ENCODE data around the gene PRKD2. TPM values are rescaled to one million over a fixed set of nuclear protein-coding genes. Genes with fewer than 3 reads are reported as not detected.

The PRKD2 gene
- total and polyA plus RNA-seq, 4 donors = 8.0 to 30.4 (median 24.5) TPM

DNA sequence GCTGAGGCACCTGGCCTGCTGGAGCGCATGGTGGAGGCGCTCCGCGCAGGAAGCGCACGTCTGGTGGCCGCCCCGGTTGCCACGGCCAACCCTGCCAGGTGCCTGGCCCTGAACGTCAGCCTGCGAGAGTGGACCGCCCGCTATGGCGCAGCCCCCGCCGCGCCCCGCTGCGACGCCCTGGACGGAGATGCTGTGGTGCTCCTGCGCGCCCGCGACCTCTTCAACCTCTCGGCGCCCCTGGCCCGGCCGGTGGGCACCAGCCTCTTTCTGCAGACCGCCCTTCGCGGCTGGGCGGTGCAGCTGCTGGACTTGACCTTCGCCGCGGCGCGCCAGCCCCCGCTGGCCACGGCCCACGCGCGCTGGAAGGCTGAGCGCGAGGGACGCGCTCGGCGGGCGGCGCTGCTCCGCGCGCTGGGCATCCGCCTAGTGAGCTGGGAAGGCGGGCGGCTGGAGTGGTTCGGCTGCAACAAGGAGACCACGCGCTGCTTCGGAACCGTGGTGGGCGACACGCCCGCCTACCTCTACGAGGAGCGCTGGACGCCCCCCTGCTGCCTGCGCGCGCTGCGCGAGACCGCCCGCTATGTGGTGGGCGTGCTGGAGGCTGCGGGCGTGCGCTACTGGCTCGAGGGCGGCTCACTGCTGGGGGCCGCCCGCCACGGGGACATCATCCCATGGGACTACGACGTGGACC lies 39.1 kb upstream of the PRKD2 start:
- WGBS (ENCODE audit: insufficient coverage) = 80% methylated on average over 86 of the region's 86 CpGs
- peaks cover 54% of the 10 kb centered on the region for H3K36me3 ChIP-seq (ENCODE audit: control insufficient read depth, insufficient read depth, low read length)
- DNase-seq (ENCODE audit: low read depth in 4 of 6, low spot score in 6 of 6) = no peak
- no peak overlapping the region for H3K4me3 ChIP-seq (ENCODE audit: low read depth, low read length)
- H3K27ac ChIP-seq (ENCODE audit: low read depth, low read length) = no peak overlapping the region
- peaks cover 21% of the 10 kb centered on the region for H3K4me1 ChIP-seq (ENCODE audit: control insufficient read depth, insufficient read depth, low read length)
- H3K27me3 ChIP-seq (ENCODE audit: control insufficient read depth, insufficient read depth, low read length) = no peaks in the 10 kb centered on the region
- no peaks in the 10 kb centered on the region for H3K9me3 ChIP-seq (ENCODE audit: control insufficient read depth, insufficient read depth, low read length)

DNA sequence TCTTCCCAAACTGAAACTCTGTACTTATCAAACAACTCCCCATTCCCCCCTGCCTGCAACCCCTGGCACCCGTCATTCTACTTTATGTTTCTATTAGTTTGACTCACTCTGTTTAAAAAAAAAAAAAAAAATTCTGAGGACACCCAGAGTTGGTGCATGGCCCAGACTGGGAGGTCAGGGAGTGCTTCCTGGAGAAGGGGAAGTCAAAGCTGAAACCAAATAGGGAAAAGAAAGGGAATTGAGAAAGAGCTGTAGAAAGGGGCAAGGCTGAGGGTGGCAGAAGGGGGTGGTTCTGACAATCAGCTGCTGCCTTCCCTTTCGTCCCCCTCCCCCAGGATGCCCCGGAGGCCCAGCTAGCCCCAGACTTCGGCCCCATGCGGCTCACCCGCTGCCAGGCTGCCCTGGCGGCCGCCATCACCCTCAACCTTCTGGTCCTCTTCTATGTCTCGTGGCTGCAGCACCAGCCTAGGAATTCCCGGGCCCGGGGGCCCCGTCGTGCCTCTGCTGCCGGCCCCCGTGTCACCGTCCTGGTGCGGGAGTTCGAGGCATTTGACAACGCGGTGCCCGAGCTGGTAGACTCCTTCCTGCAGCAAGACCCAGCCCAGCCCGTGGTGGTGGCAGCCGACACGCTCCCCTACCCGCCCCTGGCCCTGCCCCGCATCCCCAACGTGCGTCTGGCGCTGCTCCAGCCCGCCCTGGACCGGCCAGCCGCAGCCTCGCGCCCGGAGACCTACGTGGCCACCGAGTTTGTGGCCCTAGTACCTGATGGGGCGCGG lies 38.4 kb upstream of the PRKD2 start:
- Histone ChIP-seq H3K27ac (ENCODE audit: low read depth, low read length) (no peak overlapping the region), H3K4me3 (ENCODE audit: low read depth, low read length) (no peak overlapping the region), H3K27me3 (ENCODE audit: control insufficient read depth, insufficient read depth, low read length) (no peaks in the 10 kb centered on the region), H3K36me3 (ENCODE audit: control insufficient read depth, insufficient read depth, low read length) (peaks cover 61% of the 10 kb centered on the region), H3K4me1 (ENCODE audit: control insufficient read depth, insufficient read depth, low read length) (peaks cover 21% of the 10 kb centered on the region), H3K9me3 (ENCODE audit: control insufficient read depth, insufficient read depth, low read length) (no peaks in the 10 kb centered on the region)
- WGBS (ENCODE audit: insufficient coverage) = 75% methylated on average over 38 of the region's 39 CpGs
- no peak for DNase-seq (ENCODE audit: low read depth in 4 of 6, low spot score in 6 of 6)

DNA sequence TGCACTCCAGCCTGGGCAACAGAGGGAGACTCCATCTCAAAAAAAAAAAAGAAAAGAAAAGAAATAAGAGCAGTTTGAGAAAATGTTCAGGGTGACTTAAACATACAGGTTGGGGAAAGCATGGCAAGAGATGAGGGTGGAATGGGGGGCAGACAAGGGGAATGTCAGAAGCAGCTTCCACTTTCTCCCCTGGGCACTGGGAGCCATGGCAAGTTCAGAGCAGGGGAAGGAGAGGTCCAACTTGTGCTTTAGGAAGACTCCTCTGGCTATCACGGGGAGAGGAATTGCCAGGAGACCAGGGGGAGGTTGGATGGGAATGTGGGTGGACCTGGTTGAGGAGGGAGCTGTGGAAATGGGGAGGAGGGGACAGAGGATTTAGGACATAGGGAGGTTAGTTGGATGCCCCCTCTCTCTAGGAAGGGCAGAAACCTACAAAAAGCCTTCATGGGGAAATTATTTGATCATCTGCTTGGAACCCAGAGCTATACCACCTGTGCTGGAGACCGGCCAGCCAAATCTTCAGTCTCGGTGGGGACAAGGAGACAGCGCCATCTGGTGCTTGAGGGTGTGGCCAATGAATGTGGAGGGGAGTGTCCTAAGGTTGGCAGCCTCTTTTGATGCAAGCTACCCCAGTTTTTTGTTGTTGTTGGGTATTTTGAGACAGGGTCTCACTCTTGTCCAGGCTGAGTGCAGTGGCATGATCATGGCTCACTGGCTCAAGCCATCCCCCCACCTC lies 36.7 kb upstream of the PRKD2 start:
- Histone ChIP-seq H3K4me1 (ENCODE audit: control insufficient read depth, insufficient read depth, low read length) (peaks cover 17% of the 10 kb centered on the region), H3K27me3 (ENCODE audit: control insufficient read depth, insufficient read depth, low read length) (no peaks in the 10 kb centered on the region), H3K36me3 (ENCODE audit: control insufficient read depth, insufficient read depth, low read length) (peaks cover 67% of the 10 kb centered on the region), H3K27ac (ENCODE audit: low read depth, low read length) (no peak overlapping the region), H3K9me3 (ENCODE audit: control insufficient read depth, insufficient read depth, low read length) (no peaks in the 10 kb centered on the region), H3K4me3 (ENCODE audit: low read depth, low read length) (no peak overlapping the region)
- peak in 2 of 6 donors; percentile 63 to 80 for DNase-seq (ENCODE audit: low read depth in 4 of 6, low spot score in 6 of 6)
- WGBS (ENCODE audit: insufficient coverage) = 24% methylated on average over 3 of the region's 4 CpGs

DNA sequence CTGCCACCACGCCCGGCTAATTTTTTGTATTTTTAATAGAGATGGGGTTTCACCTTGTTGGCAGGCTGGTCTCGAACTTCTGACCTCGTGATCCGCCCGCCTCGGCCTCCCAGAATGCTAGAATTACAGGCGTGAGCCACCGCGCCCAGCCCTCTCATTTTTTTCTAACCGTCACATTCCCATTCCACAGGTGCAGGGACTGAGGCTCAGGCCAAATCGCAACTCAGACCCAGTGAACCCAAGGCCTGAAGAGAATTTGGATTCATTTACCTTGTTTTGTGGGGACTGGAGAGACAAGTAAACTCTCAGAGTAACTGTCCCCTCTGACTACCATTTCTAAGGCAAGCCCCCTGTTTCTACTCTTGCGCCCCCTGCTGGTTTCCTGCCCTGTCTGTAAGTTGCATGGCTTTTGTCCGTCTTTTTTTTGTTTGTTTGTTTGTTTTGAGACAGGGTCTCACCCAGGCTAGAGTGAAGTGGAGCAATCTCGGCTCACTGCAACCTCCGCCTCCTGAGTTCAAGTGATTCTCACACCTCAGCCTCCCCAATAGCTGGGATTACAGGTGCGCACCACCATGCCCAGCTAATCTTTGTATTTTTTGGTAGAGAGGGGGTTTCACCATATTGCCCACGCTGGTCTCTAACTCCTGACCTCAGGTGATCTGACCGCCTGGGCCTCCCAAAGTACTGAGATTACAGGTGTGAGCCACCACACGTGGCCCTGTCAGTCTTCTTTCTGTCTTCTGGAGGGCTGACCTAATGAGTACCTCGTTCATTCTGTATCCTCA lies 31.6 kb upstream of the PRKD2 start:
- peak in 2 of 6 donors; percentile 63 to 75 for DNase-seq (ENCODE audit: low read depth in 4 of 6, low spot score in 6 of 6)
- Histone ChIP-seq H3K9me3 (ENCODE audit: control insufficient read depth, insufficient read depth, low read length) (no peaks in the 10 kb centered on the region), H3K27ac (ENCODE audit: low read depth, low read length) (no peak overlapping the region), H3K27me3 (ENCODE audit: control insufficient read depth, insufficient read depth, low read length) (no peaks in the 10 kb centered on the region), H3K4me1 (ENCODE audit: control insufficient read depth, insufficient read depth, low read length) (peaks cover 26% of the 10 kb centered on the region), H3K36me3 (ENCODE audit: control insufficient read depth, insufficient read depth, low read length) (peaks cover 35% of the 10 kb centered on the region), H3K4me3 (ENCODE audit: low read depth, low read length) (no peak overlapping the region)
- 98% methylated on average over 10 of the region's 21 CpGs for WGBS (ENCODE audit: insufficient coverage)

DNA sequence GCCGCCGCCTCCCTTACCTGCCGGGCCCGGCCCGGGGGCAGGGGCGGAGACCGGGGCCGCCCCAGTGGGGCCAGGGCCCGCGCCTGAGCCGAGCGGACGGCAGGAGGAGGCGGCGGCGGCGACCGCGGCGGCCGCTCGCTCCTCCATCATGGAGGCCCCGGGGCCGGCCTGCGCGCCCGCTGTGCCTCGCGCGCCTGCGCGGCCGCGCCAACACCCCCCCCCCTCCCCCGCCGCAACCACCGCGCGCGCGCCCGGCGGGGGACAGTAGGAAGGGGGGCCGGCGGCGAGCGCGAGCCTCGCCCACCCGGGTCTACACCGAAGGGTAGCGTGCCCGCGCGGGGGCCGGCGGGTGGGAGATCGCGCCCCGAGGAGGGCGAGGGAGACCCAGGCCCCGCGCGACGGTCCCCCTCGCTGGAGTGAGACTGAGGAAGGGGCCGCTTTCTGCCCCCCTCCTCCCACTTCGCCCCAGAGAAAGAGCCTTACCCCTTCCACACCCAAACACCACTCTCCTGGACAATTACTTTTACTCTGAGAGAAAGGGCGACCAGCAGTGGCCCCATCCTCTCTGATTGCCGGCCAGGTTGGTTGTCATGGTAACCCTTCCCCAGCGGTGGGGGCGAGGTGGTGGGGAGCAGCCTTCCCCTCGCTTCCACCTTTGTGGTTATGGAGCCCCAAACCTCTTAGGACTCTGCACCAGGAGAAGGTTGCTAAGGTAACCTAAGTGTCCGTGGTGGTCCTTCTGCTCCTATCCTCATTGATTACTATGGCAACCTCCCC lies 29.6 kb upstream of the PRKD2 start, which contains the start of gene STRN4:
Gene STRN4 (minus strand): TSS at position 170 of the 777 bp plus-strand sequence. CDS start 20 bp downstream, at position 150.
- peaks cover 33% of the 10 kb centered on the region for H3K4me1 ChIP-seq (ENCODE audit: control insufficient read depth, insufficient read depth, low read length)
- no peaks in the 10 kb centered on the region for H3K27me3 ChIP-seq (ENCODE audit: control insufficient read depth, insufficient read depth, low read length)
- WGBS (ENCODE audit: insufficient coverage) = under 1% methylated on average over 31 of the region's 74 CpGs
- DNase-seq (ENCODE audit: low read depth in 4 of 6, low spot score in 6 of 6) = peak in 5 of 6 donors; percentile 36 to 94 (median 73)
- H3K36me3 ChIP-seq (ENCODE audit: control insufficient read depth, insufficient read depth, low read length) = peaks cover 31% of the 10 kb centered on the region
- peak within 1 kb of the TSS; percentile 61 for H3K27ac ChIP-seq (ENCODE audit: low read depth, low read length)
- peak within 1 kb of the TSS; percentile 79 for H3K4me3 ChIP-seq (ENCODE audit: low read depth, low read length)
- no peaks in the 10 kb centered on the region for H3K9me3 ChIP-seq (ENCODE audit: control insufficient read depth, insufficient read depth, low read length)

DNA sequence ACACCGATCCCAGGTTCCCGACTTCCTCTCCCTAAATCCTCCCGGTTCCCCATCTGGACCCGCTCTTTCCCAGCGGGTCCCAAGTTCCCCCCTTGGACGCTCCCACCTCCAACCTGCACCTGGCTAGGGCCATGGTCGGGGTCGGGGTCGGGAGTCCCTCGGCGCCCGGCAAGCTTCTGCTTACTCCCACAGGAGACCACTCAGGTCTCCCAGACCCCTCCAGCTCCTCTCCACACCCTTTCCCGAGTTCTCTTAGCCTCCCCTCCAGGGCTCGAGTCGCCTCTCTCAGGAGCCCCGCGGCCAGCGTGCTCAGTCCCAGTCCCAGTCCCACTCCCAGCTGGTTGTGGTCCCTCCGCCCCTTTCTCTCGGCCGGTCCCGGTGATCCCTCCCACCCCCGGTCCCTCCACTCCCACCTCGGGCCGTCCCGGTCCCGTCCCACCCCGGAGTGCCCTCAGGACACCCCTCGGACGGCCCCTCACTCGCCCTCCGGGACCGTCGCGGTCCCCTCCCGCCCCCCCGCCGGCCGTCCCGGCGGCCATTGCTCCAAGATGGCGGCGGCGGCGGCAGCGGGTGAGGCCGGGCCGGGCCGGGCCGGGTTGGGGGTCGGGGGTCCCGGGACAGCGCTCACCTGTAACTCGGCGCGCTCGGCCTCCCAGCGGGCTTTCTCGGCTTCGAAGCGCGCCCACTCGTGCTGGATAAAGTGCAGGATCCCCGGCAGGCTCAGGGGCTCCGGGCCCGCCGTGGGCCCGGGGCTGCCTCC lies 28.8 kb upstream of the PRKD2 start, which contains the start of gene FKRP:
Gene FKRP (plus strand): TSS at position 537 of the 760 bp plus-strand sequence. CDS start 9,394 bp downstream, outside the sequence.
- Histone ChIP-seq H3K4me1 (ENCODE audit: control insufficient read depth, insufficient read depth, low read length) (peaks cover 37% of the 10 kb centered on the region), H3K27me3 (ENCODE audit: control insufficient read depth, insufficient read depth, low read length) (no peaks in the 10 kb centered on the region), H3K4me3 (ENCODE audit: low read depth, low read length) (peak within 1 kb of the TSS; percentile 79), H3K36me3 (ENCODE audit: control insufficient read depth, insufficient read depth, low read length) (peaks cover 33% of the 10 kb centered on the region), H3K9me3 (ENCODE audit: control insufficient read depth, insufficient read depth, low read length) (no peaks in the 10 kb centered on the region), H3K27ac (ENCODE audit: low read depth, low read length) (peak within 1 kb of the TSS; percentile 61)
- DNase-seq (ENCODE audit: low read depth in 4 of 6, low spot score in 6 of 6) = peak in 3 of 6 donors; percentile 23 to 64 (median 53)
- under 1% methylated on average over 68 of the region's 68 CpGs for WGBS (ENCODE audit: insufficient coverage)

DNA sequence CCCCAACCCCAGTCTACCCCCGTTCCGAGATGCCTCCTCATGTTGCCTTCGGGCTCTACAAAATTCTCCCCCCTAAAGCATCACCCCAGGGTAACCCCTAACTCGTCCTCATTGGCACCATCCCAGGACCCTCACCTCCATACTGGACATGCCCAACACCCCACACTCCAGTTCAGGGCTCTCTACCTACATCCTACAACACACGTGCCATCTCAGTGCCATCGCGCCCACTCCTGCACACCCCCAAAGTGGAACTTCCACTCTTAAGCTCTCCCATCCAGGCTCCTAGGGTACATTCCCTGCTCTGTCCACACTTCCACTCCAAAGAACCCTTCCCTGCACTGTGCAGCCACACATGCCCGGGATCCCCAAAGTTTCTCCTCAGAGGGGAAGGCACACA lies 28.1 kb upstream of the PRKD2 start:
- DNase-seq (ENCODE audit: low read depth in 4 of 6, low spot score in 6 of 6) = no peak
- Histone ChIP-seq H3K27me3 (ENCODE audit: control insufficient read depth, insufficient read depth, low read length) (no peaks in the 10 kb centered on the region), H3K27ac (ENCODE audit: low read depth, low read length) (no peak overlapping the region), H3K4me3 (ENCODE audit: low read depth, low read length) (peak overlapping the region; percentile 79), H3K36me3 (ENCODE audit: control insufficient read depth, insufficient read depth, low read length) (peaks cover 29% of the 10 kb centered on the region), H3K4me1 (ENCODE audit: control insufficient read depth, insufficient read depth, low read length) (peaks cover 40% of the 10 kb centered on the region), H3K9me3 (ENCODE audit: control insufficient read depth, insufficient read depth, low read length) (no peaks in the 10 kb centered on the region)
- 27% methylated on average over 8 of the region's 8 CpGs for WGBS (ENCODE audit: insufficient coverage)

DNA sequence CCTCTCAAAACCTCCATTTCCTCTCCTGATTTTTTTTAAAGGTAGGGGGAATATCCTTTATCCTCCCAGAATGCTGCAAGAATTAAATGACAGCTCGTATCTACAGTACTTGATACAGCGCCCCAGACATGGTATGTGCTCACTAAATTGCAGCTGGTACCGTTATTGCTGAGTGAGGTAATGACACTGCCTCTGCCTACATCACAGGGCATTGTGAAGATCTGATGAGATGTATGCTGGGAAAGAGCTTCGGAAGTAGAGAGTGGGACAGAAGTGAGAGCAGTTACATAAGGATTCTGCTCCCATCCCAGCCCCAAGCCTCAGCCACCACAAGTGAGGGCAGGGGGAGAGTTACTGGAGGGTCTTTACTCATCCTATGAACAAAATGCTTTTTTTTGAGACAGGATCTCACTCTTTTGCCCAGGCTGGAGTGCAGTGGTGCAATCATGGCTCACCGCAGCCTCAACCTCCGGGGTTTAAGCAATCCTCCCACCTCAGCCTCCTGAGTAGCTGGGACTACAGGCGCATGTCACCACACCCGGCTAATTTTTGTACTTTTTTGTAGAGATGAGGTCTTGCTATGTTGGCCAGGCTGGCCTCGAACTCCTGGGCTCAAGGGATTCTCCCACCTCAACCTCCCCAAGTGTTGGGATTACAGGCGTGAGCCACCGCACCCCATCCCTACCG lies 27.2 kb upstream of the PRKD2 start:
- WGBS (ENCODE audit: insufficient coverage) = 96% methylated on average over 4 of the region's 12 CpGs
- peaks cover 27% of the 10 kb centered on the region for H3K36me3 ChIP-seq (ENCODE audit: control insufficient read depth, insufficient read depth, low read length)
- H3K4me1 ChIP-seq (ENCODE audit: control insufficient read depth, insufficient read depth, low read length) = peaks cover 48% of the 10 kb centered on the region
- H3K27ac ChIP-seq (ENCODE audit: low read depth, low read length) = no peak overlapping the region
- DNase-seq (ENCODE audit: low read depth in 4 of 6, low spot score in 6 of 6) = no peak
- no peaks in the 10 kb centered on the region for H3K27me3 ChIP-seq (ENCODE audit: control insufficient read depth, insufficient read depth, low read length)
- H3K9me3 ChIP-seq (ENCODE audit: control insufficient read depth, insufficient read depth, low read length) = no peaks in the 10 kb centered on the region
- no peak overlapping the region for H3K4me3 ChIP-seq (ENCODE audit: low read depth, low read length)

Data from spinal cord (tissue), 10 donors.